Activated B cell treated with CpG ODN at 0.5 μM for 24 hours (primary cell): ENCODE data around the gene DPEP1. TPM values are rescaled to one million over a fixed set of nuclear protein-coding genes. Genes with fewer than 3 reads are reported as not detected.

Experiments used
- ATAC-seq: fragments of 200-7000 bp; cut with Tn5 transposase; one replicate; pipeline ENCODE4 v1.10.0; 2021; ENCODE audit warnings: low read depth, mild to moderate bottlenecking, moderate library complexity
- CTCF ChIA-PET: fragments of 350-600 bp; sonication (Branson Sonifier 250); formaldehyde crosslinking; loops from one replicate; lab custom pipeline; 2021; ENCODE audit warnings: antibody characterized with exemption; lab: Charles Lee
- POLR2A ChIA-PET: fragments of 350-600 bp; sonication (Branson Sonifier 250); formaldehyde crosslinking; loops from one replicate; lab custom pipeline; 2021; ENCODE audit warnings: antibody characterized with exemption; lab: Charles Lee
- DNase-seq: peaks from one replicate; pipeline ENCODE4 v3.0.0; 2022
- H3K27ac Mint-ChIP-seq: one replicate; pipeline ENCODE4 v1.8.0; 2020; ENCODE audit warnings: mixed read lengths
- H3K27me3 Mint-ChIP-seq: one replicate; pipeline ENCODE4 v1.8.0; 2021; ENCODE audit warnings: mixed read lengths
- H3K36me3 Mint-ChIP-seq: one replicate; pipeline ENCODE4 v1.8.0; 2021; ENCODE audit warnings: low read depth, mixed read lengths
- H3K4me1 Mint-ChIP-seq: one replicate; pipeline ENCODE4 v1.8.0; 2021; ENCODE audit warnings: mixed read lengths
- H3K4me3 Mint-ChIP-seq: one replicate; pipeline ENCODE4 v1.8.0; 2020; ENCODE audit warnings: mild to moderate bottlenecking, mixed read lengths
- H3K9me3 Mint-ChIP-seq: one replicate; pipeline ENCODE4 v1.8.0; 2020; ENCODE audit warnings: mixed read lengths
- intact Hi-C: fragments of 100-400 bp; cut with micrococcal nuclease; formaldehyde crosslinking; loops from one replicate; pipeline ENCODE4 v1.15.1; 2024
- total RNA-seq: library from RNA; stranded (reverse); gene quantifications from 2 replicates; pipeline ENCODE4 v1.2.3, GENCODE V29; 2022
- TF ChIP-seq, protein P1 (sequence below): fragments of 200-600 bp; IDR thresholded peaks from one replicate; pipeline ENCODE4 v1.8.0; 2022; ENCODE audit warnings: antibody characterized with exemption, mild to moderate bottlenecking

DPEP1 gene
- total RNA-seq, 1 donor from 2014 or later: not detected

DNA sequence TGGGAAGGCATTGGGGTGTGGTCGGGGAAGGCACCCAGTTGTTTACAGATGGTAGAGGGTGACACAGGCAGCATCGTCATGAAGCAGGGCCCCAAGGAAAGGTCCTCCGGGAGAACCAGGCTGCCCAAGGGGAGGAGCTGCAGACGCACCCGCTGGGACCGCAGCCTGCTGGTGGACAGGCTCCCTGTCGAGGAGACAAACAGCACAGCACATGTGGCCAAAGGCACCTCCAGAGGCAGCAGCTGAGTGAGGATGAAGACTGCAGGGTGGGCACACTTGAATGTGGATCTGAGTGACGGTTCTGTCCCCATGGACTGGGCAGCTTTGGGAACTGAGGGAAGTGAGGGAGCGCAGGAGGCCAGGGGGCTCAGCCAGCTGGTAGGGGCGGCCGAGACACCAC, 31.7 kb downstream of the DPEP1 start:
- Mint-ChIP-seq H3K36me3 (peaks cover 46% of the 10 kb centered on the region), H3K27me3 (no peaks in the 10 kb centered on the region), H3K4me1 (peaks cover 8% of the 10 kb centered on the region), H3K9me3 (no peaks in the 10 kb centered on the region), H3K27ac (no peak overlapping the region), H3K4me3 (no peak overlapping the region)
- POLR2A ChIA-PET: no interaction called here
- CTCF ChIA-PET: no interaction called here
- intact Hi-C loops: no loop called here
- TF ChIP-seq, protein P1, sequence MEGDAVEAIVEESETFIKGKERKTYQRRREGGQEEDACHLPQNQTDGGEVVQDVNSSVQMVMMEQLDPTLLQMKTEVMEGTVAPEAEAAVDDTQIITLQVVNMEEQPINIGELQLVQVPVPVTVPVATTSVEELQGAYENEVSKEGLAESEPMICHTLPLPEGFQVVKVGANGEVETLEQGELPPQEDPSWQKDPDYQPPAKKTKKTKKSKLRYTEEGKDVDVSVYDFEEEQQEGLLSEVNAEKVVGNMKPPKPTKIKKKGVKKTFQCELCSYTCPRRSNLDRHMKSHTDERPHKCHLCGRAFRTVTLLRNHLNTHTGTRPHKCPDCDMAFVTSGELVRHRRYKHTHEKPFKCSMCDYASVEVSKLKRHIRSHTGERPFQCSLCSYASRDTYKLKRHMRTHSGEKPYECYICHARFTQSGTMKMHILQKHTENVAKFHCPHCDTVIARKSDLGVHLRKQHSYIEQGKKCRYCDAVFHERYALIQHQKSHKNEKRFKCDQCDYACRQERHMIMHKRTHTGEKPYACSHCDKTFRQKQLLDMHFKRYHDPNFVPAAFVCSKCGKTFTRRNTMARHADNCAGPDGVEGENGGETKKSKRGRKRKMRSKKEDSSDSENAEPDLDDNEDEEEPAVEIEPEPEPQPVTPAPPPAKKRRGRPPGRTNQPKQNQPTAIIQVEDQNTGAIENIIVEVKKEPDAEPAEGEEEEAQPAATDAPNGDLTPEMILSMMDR: no peak
- DNase-seq (no peak), ATAC-seq (no peak)

GRCh38 chr16:89646270-89646669, 32.8 kb downstream of the DPEP1 start:
- H3K9me3 Mint-ChIP-seq: no peaks in the 10 kb centered on the region
- ChIA-PET CTCF (no interaction called here), POLR2A (no interaction called here)
- TF ChIP-seq, protein P1: no peak
- intact Hi-C loops: no loop called here
- H3K36me3 Mint-ChIP-seq: peaks cover 54% of the 10 kb centered on the region
- H3K27ac Mint-ChIP-seq: no peak overlapping the region
- no peak overlapping the region for H3K4me3 Mint-ChIP-seq
- ATAC-seq: no peak
- DNase-seq: no peak
- H3K27me3 Mint-ChIP-seq: no peaks in the 10 kb centered on the region
- peaks cover under 1% of the 10 kb centered on the region for H3K4me1 Mint-ChIP-seq

GRCh38 chr16:89646906-89647305, 33.5 kb downstream of the DPEP1 start:
- Mint-ChIP-seq H3K27ac (no peak overlapping the region), H3K36me3 (peaks cover 54% of the 10 kb centered on the region), H3K27me3 (no peaks in the 10 kb centered on the region), H3K4me1 (no peaks in the 10 kb centered on the region), H3K4me3 (no peak overlapping the region), H3K9me3 (no peaks in the 10 kb centered on the region)
- ATAC-seq (no peak), DNase-seq (no peak)
- intact Hi-C loops: no loop called here
- ChIA-PET CTCF (no interaction called here), POLR2A (no interaction called here)
- TF ChIP-seq, protein P1: no peak

- no peak overlapping the region for H3K27ac Mint-ChIP-seq
- H3K9me3 Mint-ChIP-seq: no peaks in the 10 kb centered on the region
- intact Hi-C loops: no loop called here
- no peaks in the 10 kb centered on the region for H3K27me3 Mint-ChIP-seq
- ATAC-seq (no peak), DNase-seq (no peak)
- peaks cover 21% of the 10 kb centered on the region for H3K4me1 Mint-ChIP-seq
- POLR2A ChIA-PET: no interaction called here
- CTCF ChIA-PET: no interaction called here
- no peak overlapping the region for H3K4me3 Mint-ChIP-seq
- TF ChIP-seq, protein P1: no peak
- peaks cover 35% of the 10 kb centered on the region for H3K36me3 Mint-ChIP-seq
Measured at GRCh38 chr16:89651584-89651983, 38.1 kb downstream of the DPEP1 start.

DNA sequence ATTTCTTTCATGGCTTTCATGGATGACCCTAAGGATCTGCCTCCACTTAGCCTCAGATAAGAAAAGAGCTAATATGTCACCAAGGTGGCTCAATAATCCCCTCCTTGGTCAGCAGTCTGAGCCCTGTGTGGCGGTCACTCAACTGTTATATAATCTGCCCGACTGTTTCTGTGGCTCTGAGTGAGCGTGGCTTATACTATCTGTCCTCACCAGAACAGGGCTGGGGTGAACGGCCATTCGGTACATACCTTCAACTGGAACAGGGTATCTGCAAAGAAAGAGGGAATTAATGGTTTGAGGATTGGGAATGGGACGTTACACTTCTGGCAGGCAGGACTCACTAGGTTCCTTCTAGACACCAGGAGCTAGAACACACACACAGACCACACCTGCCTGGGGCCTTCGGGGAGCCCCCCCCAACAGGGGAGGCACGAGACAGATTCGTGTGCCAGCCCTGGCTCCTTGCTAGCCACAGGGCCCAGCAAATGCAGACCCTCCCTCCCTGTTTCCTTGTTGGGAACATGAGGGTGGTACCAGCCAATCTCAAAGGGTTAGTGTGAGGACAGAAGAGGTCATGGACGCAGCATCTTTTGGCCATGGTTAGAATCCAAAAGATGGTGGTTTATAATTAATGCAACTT, 40.3 kb downstream of the DPEP1 start:
- DNase-seq: no peak
- H3K4me3 Mint-ChIP-seq: peak overlapping the region; percentile 47

More for the DNA sequence above, 40.3 kb downstream of the DPEP1 start:
- ChIA-PET POLR2A (no interaction called here), CTCF (no interaction called here)
- no peaks in the 10 kb centered on the region for H3K9me3 Mint-ChIP-seq
- intact Hi-C loops: no loop called here
- no peaks in the 10 kb centered on the region for H3K27me3 Mint-ChIP-seq
- TF ChIP-seq, protein P1: no peak
- no peak for ATAC-seq
- peaks cover 32% of the 10 kb centered on the region for H3K4me1 Mint-ChIP-seq
- peaks cover 28% of the 10 kb centered on the region for H3K36me3 Mint-ChIP-seq
- no peak overlapping the region for H3K27ac Mint-ChIP-seq
